ENCODE data around the gene ANKRD18A.
"Not testable (repeated sequence)": the region's sequence is repeated elsewhere in the genome, so short reads cannot be mapped to it uniquely, and the experiment has no call there.

Gene ANKRD18A

DNA sequence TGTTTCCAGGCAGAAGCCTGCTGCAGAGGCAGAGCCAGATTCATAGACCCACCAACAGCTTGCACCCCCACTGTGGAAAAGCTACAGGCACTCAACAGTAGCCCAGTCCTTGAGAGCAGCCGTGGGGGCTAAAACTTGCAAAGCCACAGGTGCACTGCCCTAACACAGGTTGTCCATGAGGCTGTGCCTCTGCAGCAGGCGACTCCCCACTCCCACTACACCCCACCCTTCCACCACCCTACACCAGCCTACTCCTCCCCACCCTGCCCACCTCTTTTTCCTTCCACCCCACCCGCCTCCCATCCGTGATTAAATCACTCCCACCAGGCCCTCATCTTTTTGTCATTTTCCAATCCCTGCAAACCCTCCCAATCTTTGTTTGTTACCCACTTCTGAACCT lies 55.2 kb downstream of the ANKRD18A start:
- H2BK12ac ChIP-seq (ENCODE audit: low read length in 2 of 2); H2BK5ac ChIP-seq (ENCODE audit: low read depth, low read length, poor library complexity, severe bottlenecking); H3K9ac ChIP-seq (ENCODE audit: low read length); H4K8ac ChIP-seq (ENCODE audit: low read length); H3K4me1 ChIP-seq (ENCODE audit: control insufficient read depth, insufficient read depth, low read depth, low read length); H3K4me3 ChIP-seq (ENCODE audit: insufficient read depth in 1 of 2, low read depth in 1 of 2, low read length in 2 of 2); H3K23ac ChIP-seq (ENCODE audit: low read length in 2 of 2); H3K4me2 ChIP-seq (ENCODE audit: low read length, poor library complexity, severe bottlenecking); H3K36me3 ChIP-seq (ENCODE audit: control insufficient read depth in 1 of 2, insufficient read depth in 2 of 2, low read depth in 1 of 2, low read length in 2 of 2); H4K91ac ChIP-seq (ENCODE audit: low read length); H3K79me1 ChIP-seq (replicated peaks; ENCODE audit: low read length, poor library complexity, severe bottlenecking); H2BK120ac ChIP-seq (ENCODE audit: low read depth, low read length); H3K18ac ChIP-seq (ENCODE audit: low read depth in 1 of 2, low read length in 2 of 2); H3K9me3 ChIP-seq (ENCODE audit: control insufficient read depth, low read length); H3K27ac ChIP-seq (ENCODE audit: low read length, poor library complexity, severe bottlenecking); DNase-seq; H2BK15ac ChIP-seq (ENCODE audit: low read depth, poor library complexity, severe bottlenecking); H2AFZ ChIP-seq (ENCODE audit: low read depth, low read length); H2AK5ac ChIP-seq (ENCODE audit: low read length, severe bottlenecking); H3K4ac ChIP-seq (ENCODE audit: low read depth in 1 of 2, low read length in 2 of 2); H3K14ac ChIP-seq (ENCODE audit: low read length in 2 of 2); H3K27me3 ChIP-seq (ENCODE audit: control insufficient read depth in 1 of 2, insufficient read depth in 1 of 2, low read length in 2 of 2): not testable (repeated sequence)
- 100% methylated on average over 1 of the region's 4 CpGs for WGBS

- H3K36me3 ChIP-seq (ENCODE audit: control insufficient read depth in 1 of 2, insufficient read depth in 2 of 2, low read depth in 1 of 2, low read length in 2 of 2); H3K23ac ChIP-seq (ENCODE audit: low read length in 2 of 2); H3K27ac ChIP-seq (ENCODE audit: low read length, poor library complexity, severe bottlenecking); H2AFZ ChIP-seq (ENCODE audit: low read depth, low read length); H3K4ac ChIP-seq (ENCODE audit: low read depth in 1 of 2, low read length in 2 of 2); H2AK5ac ChIP-seq (ENCODE audit: low read length, severe bottlenecking); DNase-seq; H3K14ac ChIP-seq (ENCODE audit: low read length in 2 of 2); H3K9ac ChIP-seq (ENCODE audit: low read length); H3K9me3 ChIP-seq (ENCODE audit: control insufficient read depth, low read length); H2BK5ac ChIP-seq (ENCODE audit: low read depth, low read length, poor library complexity, severe bottlenecking); H3K4me2 ChIP-seq (ENCODE audit: low read length, poor library complexity, severe bottlenecking); H3K79me1 ChIP-seq (replicated peaks; ENCODE audit: low read length, poor library complexity, severe bottlenecking); H4K8ac ChIP-seq (ENCODE audit: low read length); H3K4me1 ChIP-seq (ENCODE audit: control insufficient read depth, insufficient read depth, low read depth, low read length); H3K18ac ChIP-seq (ENCODE audit: low read depth in 1 of 2, low read length in 2 of 2); H2BK15ac ChIP-seq (ENCODE audit: low read depth, poor library complexity, severe bottlenecking); H4K91ac ChIP-seq (ENCODE audit: low read length); H2BK120ac ChIP-seq (ENCODE audit: low read depth, low read length); H3K4me3 ChIP-seq (ENCODE audit: insufficient read depth in 1 of 2, low read depth in 1 of 2, low read length in 2 of 2); H3K27me3 ChIP-seq (ENCODE audit: control insufficient read depth in 1 of 2, insufficient read depth in 1 of 2, low read length in 2 of 2); H2BK12ac ChIP-seq (ENCODE audit: low read length in 2 of 2): not testable (repeated sequence)
- no CpG with 5 or more reads among the region's 1 CpG for WGBS
Measured at GRCh38 chr9:38563911-38564310, 56.5 kb downstream of the ANKRD18A start.

DNA sequence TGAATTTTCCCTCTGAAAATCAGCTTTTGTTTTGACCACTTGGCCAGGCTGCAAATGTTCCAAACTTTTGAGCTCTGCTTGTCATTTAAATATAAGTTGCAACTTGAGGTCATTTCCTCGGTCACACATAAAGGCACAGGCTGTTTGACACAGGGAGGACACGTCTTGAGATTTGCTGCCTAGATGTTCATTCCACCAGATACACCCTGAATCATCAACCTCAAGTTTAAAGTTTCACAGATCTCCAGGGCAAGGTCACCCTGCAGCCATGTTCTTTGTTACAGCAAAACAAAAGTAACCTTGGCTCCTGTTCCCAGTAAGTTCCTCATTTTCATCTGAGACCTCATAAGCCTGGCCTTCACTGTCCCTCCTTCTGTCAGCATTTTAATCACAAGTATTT lies 59.3 kb downstream of the ANKRD18A start:
- not testable (repeated sequence) for H2BK12ac ChIP-seq (ENCODE audit: low read length in 2 of 2); H4K91ac ChIP-seq (ENCODE audit: low read length); H2BK5ac ChIP-seq (ENCODE audit: low read depth, low read length, poor library complexity, severe bottlenecking); DNase-seq; H3K27ac ChIP-seq (ENCODE audit: low read length, poor library complexity, severe bottlenecking); H4K8ac ChIP-seq (ENCODE audit: low read length); H2BK120ac ChIP-seq (ENCODE audit: low read depth, low read length); H3K4me1 ChIP-seq (ENCODE audit: control insufficient read depth, insufficient read depth, low read depth, low read length); H3K14ac ChIP-seq (ENCODE audit: low read length in 2 of 2); H3K79me1 ChIP-seq (replicated peaks; ENCODE audit: low read length, poor library complexity, severe bottlenecking); H3K18ac ChIP-seq (ENCODE audit: low read depth in 1 of 2, low read length in 2 of 2); H2BK15ac ChIP-seq (ENCODE audit: low read depth, poor library complexity, severe bottlenecking); H3K4ac ChIP-seq (ENCODE audit: low read depth in 1 of 2, low read length in 2 of 2); H3K23ac ChIP-seq (ENCODE audit: low read length in 2 of 2); H3K4me2 ChIP-seq (ENCODE audit: low read length, poor library complexity, severe bottlenecking); H3K4me3 ChIP-seq (ENCODE audit: insufficient read depth in 1 of 2, low read depth in 1 of 2, low read length in 2 of 2); H2AK5ac ChIP-seq (ENCODE audit: low read length, severe bottlenecking); H3K9ac ChIP-seq (ENCODE audit: low read length); H3K36me3 ChIP-seq (ENCODE audit: control insufficient read depth in 1 of 2, insufficient read depth in 2 of 2, low read depth in 1 of 2, low read length in 2 of 2); H2AFZ ChIP-seq (ENCODE audit: low read depth, low read length); H3K27me3 ChIP-seq (ENCODE audit: control insufficient read depth in 1 of 2, insufficient read depth in 1 of 2, low read length in 2 of 2); H3K9me3 ChIP-seq (ENCODE audit: control insufficient read depth, low read length)
- 51% methylated on average over 2 of the region's 2 CpGs for WGBS

DNA sequence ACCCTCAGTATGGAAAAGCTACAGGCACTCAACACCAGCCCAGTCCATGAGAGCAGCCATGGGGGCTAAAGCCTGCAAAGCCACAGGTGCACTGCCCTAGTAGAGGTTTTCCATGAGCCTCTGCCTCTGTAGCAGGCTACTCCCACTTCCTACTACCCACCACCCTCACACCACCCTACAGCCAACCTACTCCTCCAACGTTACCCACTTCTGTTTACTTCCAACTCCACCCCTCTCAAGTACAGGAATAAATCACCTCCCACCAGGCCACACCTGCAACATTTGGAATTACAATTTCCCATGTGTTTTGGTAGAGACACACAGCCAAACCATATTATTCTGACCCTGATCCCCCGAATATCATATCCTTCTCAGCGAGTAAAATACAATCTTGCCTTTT lies 61.2 kb downstream of the ANKRD18A start:
- H4K8ac ChIP-seq (ENCODE audit: low read length); H2BK15ac ChIP-seq (ENCODE audit: low read depth, poor library complexity, severe bottlenecking); H2BK12ac ChIP-seq (ENCODE audit: low read length in 2 of 2); H4K91ac ChIP-seq (ENCODE audit: low read length); H2AK5ac ChIP-seq (ENCODE audit: low read length, severe bottlenecking); H3K14ac ChIP-seq (ENCODE audit: low read length in 2 of 2); H3K27me3 ChIP-seq (ENCODE audit: control insufficient read depth in 1 of 2, insufficient read depth in 1 of 2, low read length in 2 of 2); H3K4me1 ChIP-seq (ENCODE audit: control insufficient read depth, insufficient read depth, low read depth, low read length); H2BK120ac ChIP-seq (ENCODE audit: low read depth, low read length); H3K4ac ChIP-seq (ENCODE audit: low read depth in 1 of 2, low read length in 2 of 2); H3K36me3 ChIP-seq (ENCODE audit: control insufficient read depth in 1 of 2, insufficient read depth in 2 of 2, low read depth in 1 of 2, low read length in 2 of 2); DNase-seq; H3K9me3 ChIP-seq (ENCODE audit: control insufficient read depth, low read length); H2AFZ ChIP-seq (ENCODE audit: low read depth, low read length); H3K27ac ChIP-seq (ENCODE audit: low read length, poor library complexity, severe bottlenecking); H3K9ac ChIP-seq (ENCODE audit: low read length); H3K79me1 ChIP-seq (replicated peaks; ENCODE audit: low read length, poor library complexity, severe bottlenecking); H3K23ac ChIP-seq (ENCODE audit: low read length in 2 of 2); H3K4me3 ChIP-seq (ENCODE audit: insufficient read depth in 1 of 2, low read depth in 1 of 2, low read length in 2 of 2); H2BK5ac ChIP-seq (ENCODE audit: low read depth, low read length, poor library complexity, severe bottlenecking); H3K4me2 ChIP-seq (ENCODE audit: low read length, poor library complexity, severe bottlenecking); H3K18ac ChIP-seq (ENCODE audit: low read depth in 1 of 2, low read length in 2 of 2): not testable (repeated sequence)
- WGBS = 42% methylated on average over 1 of the region's 3 CpGs
